ENCODE measurements around the gene KIFAP3.

GRCh38 chr1:170010443-170010842 is 64.1 kb downstream of the KIFAP3 start:
- peak in 1 of 3 donors; percentile 49 for TF ChIP-seq CTCF (IDR thresholded peaks at IDR 0.05)
- TF ChIP-seq EP300 (IDR thresholded peaks at IDR 0.05), result no peak
